Progenitor cell of endocrine pancreas (in vitro differentiated cells): ENCODE data around the gene DNAH14. TPM values are rescaled to one million over a fixed set of nuclear protein-coding genes. Genes with fewer than 3 reads are reported as not detected.
"Not testable (repeated sequence)": the region's sequence is repeated elsewhere in the genome, so short reads cannot be mapped to it uniquely, and the experiment has no call there.

Experiments
- DNase-seq: peaks from one replicate; pipeline ENCODE4 v3.0.0; 2021; ENCODE audit warnings: low spot score; ENCODE audit not compliant: unreplicated experiment
- H3K27ac Mint-ChIP-seq: 2 replicates; pipeline ENCODE4 v1.8.0; 2021; ENCODE audit warnings: mild to moderate bottlenecking, moderate library complexity, mixed read lengths
- H3K27me3 Mint-ChIP-seq: 2 replicates; pipeline ENCODE4 v1.8.0; 2021; ENCODE audit warnings: mixed read lengths
- H3K36me3 Mint-ChIP-seq: 2 replicates; pipeline ENCODE4 v1.8.0; 2022; ENCODE audit warnings: mixed read lengths; ENCODE audit not compliant: insufficient read depth
- H3K4me1 Mint-ChIP-seq: 2 replicates; pipeline ENCODE4 v1.8.0; 2021; ENCODE audit warnings: low read depth, mixed read lengths
- H3K4me3 Mint-ChIP-seq: 2 replicates; pipeline ENCODE4 v1.8.0; 2021; ENCODE audit warnings: low read depth, mild to moderate bottlenecking, moderate library complexity, mixed read lengths
- H3K9me3 Mint-ChIP-seq: 2 replicates; pipeline ENCODE4 v1.8.0; 2021; ENCODE audit warnings: low read depth, mixed read lengths
- total RNA-seq: library from RNA; stranded (reverse); gene quantifications from 2 replicates; pipeline ENCODE4 v1.2.1, GENCODE V29; 2021
- TF ChIP-seq, protein P1 (sequence below): fragments of 200-600 bp; sonication (generic); IDR thresholded peaks from one replicate; pipeline ENCODE4 v1.5.0; 2021; ENCODE audit warnings: antibody characterized with exemption, mild to moderate bottlenecking; ENCODE audit not compliant: unreplicated experiment

DNAH14 gene
- total RNA-seq, 1 donor from 2014 or later, result 71.7 TPM

GRCh38 chr1:224932607-224933249 lies 3.3 kb downstream of the DNAH14 start:
- Mint-ChIP-seq H3K4me3 (no peak overlapping the region), H3K27me3 (no peaks in the 10 kb centered on the region), H3K36me3 (peaks cover 50% of the 10 kb centered on the region), H3K9me3 (peaks cover 57% of the 10 kb centered on the region), H3K27ac (no peak overlapping the region), H3K4me1 (peaks cover 2% of the 10 kb centered on the region)
- no peak for DNase-seq
- TF ChIP-seq, protein P1, sequence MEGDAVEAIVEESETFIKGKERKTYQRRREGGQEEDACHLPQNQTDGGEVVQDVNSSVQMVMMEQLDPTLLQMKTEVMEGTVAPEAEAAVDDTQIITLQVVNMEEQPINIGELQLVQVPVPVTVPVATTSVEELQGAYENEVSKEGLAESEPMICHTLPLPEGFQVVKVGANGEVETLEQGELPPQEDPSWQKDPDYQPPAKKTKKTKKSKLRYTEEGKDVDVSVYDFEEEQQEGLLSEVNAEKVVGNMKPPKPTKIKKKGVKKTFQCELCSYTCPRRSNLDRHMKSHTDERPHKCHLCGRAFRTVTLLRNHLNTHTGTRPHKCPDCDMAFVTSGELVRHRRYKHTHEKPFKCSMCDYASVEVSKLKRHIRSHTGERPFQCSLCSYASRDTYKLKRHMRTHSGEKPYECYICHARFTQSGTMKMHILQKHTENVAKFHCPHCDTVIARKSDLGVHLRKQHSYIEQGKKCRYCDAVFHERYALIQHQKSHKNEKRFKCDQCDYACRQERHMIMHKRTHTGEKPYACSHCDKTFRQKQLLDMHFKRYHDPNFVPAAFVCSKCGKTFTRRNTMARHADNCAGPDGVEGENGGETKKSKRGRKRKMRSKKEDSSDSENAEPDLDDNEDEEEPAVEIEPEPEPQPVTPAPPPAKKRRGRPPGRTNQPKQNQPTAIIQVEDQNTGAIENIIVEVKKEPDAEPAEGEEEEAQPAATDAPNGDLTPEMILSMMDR, result no peak

DNA sequence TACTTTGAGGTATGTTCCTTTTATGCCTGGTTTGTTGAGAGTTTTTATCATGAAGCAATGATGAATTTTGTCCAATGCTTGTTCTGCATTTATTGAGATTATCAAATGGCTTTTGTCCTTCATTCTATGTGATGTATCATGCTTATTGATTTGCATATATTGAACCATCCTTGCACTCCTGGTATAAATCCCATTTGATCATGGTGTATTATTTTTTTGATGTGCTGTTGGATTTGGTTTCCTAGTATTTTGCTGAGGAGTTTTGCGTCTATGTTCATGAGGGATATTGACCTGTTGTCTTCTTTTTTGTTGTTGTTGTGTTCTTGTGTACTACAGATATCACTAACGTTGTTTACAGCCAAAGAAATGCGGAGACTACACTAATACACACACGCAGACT lies 4.1 kb downstream of the DNAH14 start:
- TF ChIP-seq, protein P1, result no peak
- DNase-seq, result no peak
- peaks cover under 1% of the 10 kb centered on the region for H3K4me1 Mint-ChIP-seq
- peaks cover 58% of the 10 kb centered on the region for H3K36me3 Mint-ChIP-seq
- no peak overlapping the region for H3K27ac Mint-ChIP-seq
- no peak overlapping the region for H3K4me3 Mint-ChIP-seq
- H3K9me3 Mint-ChIP-seq, result peaks cover 61% of the 10 kb centered on the region
- H3K27me3 Mint-ChIP-seq, result no peaks in the 10 kb centered on the region

GRCh38 chr1:224938652-224939051 lies 9.2 kb downstream of the DNAH14 start:
- Mint-ChIP-seq H3K27me3 (no peaks in the 10 kb centered on the region), H3K9me3 (peaks cover 58% of the 10 kb centered on the region), H3K4me1 (no peaks in the 10 kb centered on the region), H3K27ac (no peak overlapping the region), H3K36me3 (peaks cover 56% of the 10 kb centered on the region), H3K4me3 (no peak overlapping the region)
- no peak for DNase-seq
- TF ChIP-seq, protein P1, result no peak

DNA sequence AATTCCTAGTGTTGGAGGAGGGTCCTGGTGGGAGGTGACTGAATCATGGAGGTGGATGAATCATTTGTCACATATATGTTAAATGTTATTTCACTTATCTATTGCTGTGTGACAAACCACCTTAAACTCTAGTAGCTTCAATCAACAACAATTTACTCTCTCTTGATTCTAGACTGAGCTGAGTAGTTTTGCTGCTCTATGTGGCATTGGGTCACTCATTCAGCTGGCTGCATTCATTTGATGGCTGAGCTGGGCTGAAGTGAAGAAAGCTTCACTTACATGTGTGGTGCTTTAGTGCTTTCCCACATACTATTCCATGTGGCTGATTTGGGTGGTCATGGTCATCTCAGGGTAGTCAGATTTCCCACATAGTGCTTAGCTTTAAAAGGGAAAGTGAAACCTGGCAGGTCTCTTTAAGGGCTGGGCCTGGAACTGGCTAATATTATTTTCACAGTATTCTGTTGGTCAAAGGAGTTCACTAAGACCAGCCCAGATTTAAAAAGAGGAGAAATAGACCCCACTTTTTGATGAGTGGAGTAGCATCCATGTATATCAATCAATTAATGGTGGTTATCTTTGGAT lies 10.5 kb downstream of the DNAH14 start:
- no peak overlapping the region for H3K4me3 Mint-ChIP-seq
- TF ChIP-seq, protein P1, result no peak
- no peak for DNase-seq
- H3K27me3 Mint-ChIP-seq, result no peaks in the 10 kb centered on the region
- H3K36me3 Mint-ChIP-seq, result peaks cover 53% of the 10 kb centered on the region
- H3K27ac Mint-ChIP-seq, result no peak overlapping the region
- H3K4me1 Mint-ChIP-seq, result no peaks in the 10 kb centered on the region
- H3K9me3 Mint-ChIP-seq, result peaks cover 54% of the 10 kb centered on the region

DNA sequence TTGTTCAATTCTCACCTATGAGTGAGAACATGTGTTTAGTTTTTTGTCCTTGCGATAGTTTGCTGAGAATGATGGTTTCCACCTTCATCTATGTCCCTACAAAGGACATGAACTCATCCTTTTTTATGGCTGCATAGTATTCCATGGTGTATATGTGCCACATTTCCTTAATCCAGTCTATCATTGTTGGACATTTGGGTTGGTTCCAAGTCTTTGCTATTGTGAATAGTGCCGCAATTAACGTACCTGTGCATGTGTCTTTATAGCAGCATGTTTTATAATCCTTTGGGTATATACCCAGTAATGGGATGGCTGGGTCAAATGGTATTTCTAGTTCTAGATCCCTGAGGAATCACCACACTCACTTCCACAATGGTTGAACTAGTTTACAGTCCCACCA lies 11.3 kb downstream of the DNAH14 start:
- H3K27me3 Mint-ChIP-seq, DNase-seq, H3K27ac Mint-ChIP-seq, H3K4me1 Mint-ChIP-seq, H3K4me3 Mint-ChIP-seq: not testable (repeated sequence)
- Mint-ChIP-seq H3K36me3 (peaks cover 58% of the 10 kb centered on the region), H3K9me3 (peaks cover 53% of the 10 kb centered on the region)

- H3K4me3 Mint-ChIP-seq, H3K27ac Mint-ChIP-seq, DNase-seq, H3K4me1 Mint-ChIP-seq, H3K27me3 Mint-ChIP-seq: not testable (repeated sequence)
- peaks cover 22% of the 10 kb centered on the region for H3K9me3 Mint-ChIP-seq
- peaks cover 32% of the 10 kb centered on the region for H3K36me3 Mint-ChIP-seq
Observed at GRCh38 chr1:224945651-224946348, 16.3 kb downstream of the DNAH14 start.

GRCh38 chr1:224946349-224946691 lies 16.8 kb downstream of the DNAH14 start:
- not testable (repeated sequence) for H3K4me3 Mint-ChIP-seq, H3K27me3 Mint-ChIP-seq, H3K4me1 Mint-ChIP-seq, DNase-seq
- Mint-ChIP-seq H3K9me3 (peaks cover 22% of the 10 kb centered on the region), H3K27ac (peak overlapping the region; percentile 41), H3K36me3 (peaks cover 32% of the 10 kb centered on the region)
